DOHH2 (cell line): ENCODE results near the gene CPSF4L.

Experiments used
- CTCF ChIP-seq: fragments of 200-600 bp; sonication (generic); IDR thresholded peaks from one replicate; pipeline ENCODE4 v1.5.1; 2014; ENCODE audit warnings: antibody characterized with exemption, mild to moderate bottlenecking, low read depth, low read length; ENCODE audit not compliant: poor library complexity, severe bottlenecking
- EZH2phosphoT487 ChIP-seq: fragments of 200-600 bp; sonication (generic); IDR thresholded peaks from 2 replicates; pipeline ENCODE4 v1.6.1; 2017; ENCODE audit warnings: borderline replicate concordance, mild to moderate bottlenecking, antibody characterized with exemption, low read length, moderate library complexity, mixed read lengths

GRCh38 chr17:73284906-73285602, 23.4 kb upstream of the CPSF4L start:
- TF ChIP-seq CTCF (no peak), EZH2phosphoT487 (no peak)
